HG02588 (cell line): ENCODE data around the gene RASGEF1C.
A peak's percentile ranks its signal among the peaks of the same experiment; 100 is the strongest.

Experiments used
- ATAC-seq: cut with Tn5 transposase; IDR thresholded peaks from one replicate; pipeline ENCODE4 v1.9.1; 2021; ENCODE audit warnings: mild to moderate bottlenecking, moderate library complexity; ENCODE audit not compliant: unreplicated experiment

Gene RASGEF1C

GRCh38 chr5:180086816-180087399 lies 122.1 kb downstream of the RASGEF1C start:
- no peak for ATAC-seq

DNA sequence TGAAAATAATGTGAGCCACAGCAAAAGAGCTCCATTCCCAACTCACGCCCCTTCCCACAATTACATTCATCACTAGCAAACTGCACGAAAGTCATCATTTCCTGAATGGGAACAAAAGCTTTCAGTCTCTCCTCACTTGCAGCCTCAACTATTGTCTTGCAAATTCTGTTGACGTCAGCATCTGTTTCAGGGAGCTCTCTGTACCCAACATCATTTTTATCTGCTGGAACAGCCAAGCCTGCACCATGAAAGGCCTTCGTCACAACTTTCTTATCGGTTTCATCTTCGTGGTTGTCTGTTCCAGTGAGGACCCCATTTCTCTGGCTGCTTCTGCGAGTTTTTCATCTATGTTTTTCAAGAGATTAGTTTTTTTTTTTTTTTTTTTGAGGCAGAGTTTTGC lies 123.2 kb downstream of the RASGEF1C start:
- no peak for ATAC-seq

DNA sequence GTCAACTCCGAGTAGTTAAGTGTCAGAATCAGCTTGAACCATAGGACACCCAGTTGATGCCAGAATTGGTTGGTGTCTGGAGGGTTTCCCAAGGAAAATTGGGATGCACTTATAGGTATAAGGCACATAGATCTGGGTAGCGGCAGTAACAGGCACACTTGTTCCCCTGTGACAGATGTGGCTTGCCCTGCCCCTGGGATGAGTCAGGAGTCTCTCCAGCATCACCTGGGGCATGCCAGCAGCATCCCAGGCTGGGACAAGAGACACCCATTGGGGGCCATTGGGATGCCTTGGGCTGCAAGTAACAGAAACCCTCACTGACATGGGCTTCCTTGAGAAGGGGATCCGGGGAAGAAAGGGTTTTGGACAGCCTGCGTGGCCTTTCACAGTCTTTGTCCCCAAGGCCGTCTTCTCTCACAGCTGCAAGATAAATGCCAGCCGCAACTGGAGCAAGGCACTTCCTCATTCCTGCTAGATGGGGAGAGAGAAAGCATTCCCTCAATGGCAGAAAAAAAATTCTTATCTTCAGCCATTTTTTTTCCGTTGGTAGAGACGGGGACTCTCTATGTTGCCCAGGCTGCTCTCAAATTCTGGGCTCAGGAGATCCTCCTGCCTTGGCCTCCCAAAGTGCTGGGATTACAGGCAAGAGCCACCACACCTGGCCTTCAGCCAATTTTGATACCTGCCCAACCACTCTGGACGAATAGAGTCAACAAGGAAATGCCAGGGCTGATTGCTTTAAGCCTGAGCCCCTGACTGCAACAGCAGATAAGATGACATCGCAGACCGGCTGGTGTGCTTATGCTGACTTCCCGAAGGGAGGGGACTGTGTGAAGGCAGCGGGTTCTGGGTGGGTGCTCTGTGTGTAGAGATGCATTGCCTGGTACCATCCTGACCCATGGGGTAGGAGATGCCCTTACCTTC lies 124.1 kb downstream of the RASGEF1C start:
- ATAC-seq: no peak

DNA sequence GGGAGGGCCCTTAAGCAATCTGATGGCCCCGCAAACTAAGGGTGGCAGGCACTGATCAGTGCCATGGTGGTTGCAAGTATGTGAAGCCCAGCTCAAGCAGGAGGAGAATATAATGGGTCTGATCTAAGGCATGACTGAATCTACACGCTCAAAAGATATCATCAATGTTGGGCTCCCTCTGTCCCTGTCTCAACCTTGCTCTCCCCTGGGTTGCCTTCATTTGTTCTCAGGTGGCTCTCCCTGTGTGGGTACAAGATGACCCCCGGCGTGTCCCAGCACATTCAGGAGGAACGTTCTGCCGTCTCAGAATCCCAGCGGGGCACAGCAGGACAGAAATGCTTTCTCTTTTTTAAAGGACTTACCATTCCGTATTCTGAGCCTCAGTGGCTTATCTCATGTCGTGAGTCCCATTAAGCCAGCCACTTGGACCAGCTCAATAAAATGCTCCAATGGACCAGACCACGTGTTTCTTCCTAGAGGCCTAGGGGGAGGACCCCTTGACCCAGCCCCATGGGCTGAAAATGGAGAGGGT lies 125.4 kb downstream of the RASGEF1C start:
- no peak for ATAC-seq

GRCh38 chr5:180082633-180083420 lies 126.2 kb downstream of the RASGEF1C start:
- no peak for ATAC-seq

- ATAC-seq: no peak
These were observed 127.5 kb downstream of the RASGEF1C start for GRCh38 chr5:180081481-180081880.

- no peak for ATAC-seq
These were observed 128.3 kb downstream of the RASGEF1C start for GRCh38 chr5:180080486-180081280.

DNA sequence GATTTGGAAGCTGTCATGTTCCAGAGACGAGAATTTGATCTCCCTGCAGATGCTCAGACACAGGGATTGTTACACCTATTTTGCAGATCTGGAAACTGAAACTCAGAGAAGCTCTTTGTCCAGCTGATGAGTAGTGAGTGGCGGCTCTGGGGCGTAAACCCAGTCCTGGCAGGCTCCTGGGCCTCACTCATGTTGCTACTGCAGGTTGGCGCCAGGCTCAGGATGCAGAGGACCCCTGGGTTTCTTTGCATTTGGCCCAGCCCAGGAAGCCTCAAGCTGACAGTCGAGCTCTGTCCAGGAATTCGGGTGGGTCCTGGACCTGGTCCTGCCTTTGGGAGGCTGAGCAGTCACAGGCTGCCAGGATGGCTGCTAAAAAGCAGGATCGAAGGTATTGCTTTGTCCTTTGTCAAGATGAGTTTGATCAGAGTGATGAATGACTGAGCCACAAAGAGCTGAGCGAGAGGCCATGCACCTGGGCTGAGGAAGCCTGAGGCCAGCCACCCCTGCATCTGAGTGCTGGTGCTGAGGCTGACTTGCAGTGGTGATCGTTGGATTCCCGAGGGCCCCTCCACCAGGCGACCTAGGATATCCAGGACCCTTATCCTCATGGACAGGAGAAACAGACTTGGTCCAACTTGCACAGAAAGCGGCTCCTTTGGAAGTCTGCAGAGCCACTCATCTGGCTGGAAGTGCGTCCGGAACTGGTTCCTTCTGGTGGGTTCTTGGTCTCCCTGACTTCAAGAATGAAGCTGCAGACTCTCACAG lies 129.1 kb downstream of the RASGEF1C start:
- ATAC-seq: no peak

DNA sequence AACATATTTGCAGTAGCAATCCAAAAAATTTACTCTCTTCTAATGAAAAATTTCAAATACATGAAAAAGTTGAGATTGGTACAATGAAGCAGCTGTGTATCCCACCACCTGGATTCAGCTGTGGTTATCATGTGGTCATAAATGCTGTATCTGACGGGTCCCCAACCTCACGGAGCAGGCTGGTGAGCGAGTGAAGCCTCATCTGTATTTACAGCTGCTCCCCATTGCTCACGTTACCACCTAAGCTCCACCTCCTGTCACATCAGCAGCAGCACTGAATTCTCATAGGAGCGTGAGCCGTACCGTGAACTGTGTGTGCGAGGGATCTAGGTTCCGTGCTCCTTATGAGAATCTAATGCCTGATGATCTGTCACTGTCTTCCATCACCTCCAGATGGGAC lies 130.7 kb downstream of the RASGEF1C start:
- ATAC-seq: no peak

GRCh38 chr5:180077594-180078284 lies 131.3 kb downstream of the RASGEF1C start:
- no peak for ATAC-seq

DNA sequence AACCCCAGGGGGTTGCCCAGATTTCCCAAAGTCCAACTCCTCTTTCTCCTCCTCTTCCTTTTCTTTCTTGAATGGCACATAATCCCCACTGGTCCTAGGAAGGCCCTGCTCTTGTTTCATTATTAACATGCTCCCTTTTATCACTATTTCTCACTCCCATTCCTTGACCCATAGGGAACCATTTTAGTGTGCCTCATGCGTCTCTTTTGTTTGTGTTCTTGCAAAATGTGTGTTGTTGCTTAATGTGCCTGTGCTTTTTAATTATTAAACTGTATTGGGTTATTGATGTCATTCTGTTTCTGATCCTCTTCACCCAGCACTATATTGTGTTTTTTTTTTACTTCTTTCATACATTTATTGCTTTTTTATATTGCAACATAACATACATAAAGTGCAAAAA lies 133.3 kb downstream of the RASGEF1C start:
- no peak for ATAC-seq

- no peak for ATAC-seq
These were observed 134.5 kb downstream of the RASGEF1C start for GRCh38 chr5:180074462-180074861.

DNA sequence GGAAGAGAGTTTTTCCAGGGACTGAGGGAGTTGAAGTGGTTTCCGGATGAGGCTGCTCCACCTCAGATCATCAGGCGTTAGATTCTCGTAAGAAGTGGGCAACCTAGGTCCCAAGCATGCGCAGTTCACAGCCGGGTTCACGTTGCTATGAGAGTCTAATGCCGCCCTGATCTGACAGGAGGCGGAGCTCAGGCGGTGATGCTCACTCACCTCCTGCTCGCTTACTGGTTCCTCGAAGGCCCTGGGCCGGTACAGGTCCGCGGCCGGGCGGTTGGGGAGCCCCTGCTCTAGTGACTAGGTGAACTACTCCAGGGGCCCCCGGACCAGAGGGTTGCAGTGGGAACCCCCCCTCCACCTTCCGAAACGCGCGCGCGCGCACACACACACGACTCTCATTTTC lies 136.5 kb downstream of the RASGEF1C start:
- no peak for ATAC-seq

GRCh38 chr5:180072256-180072548 lies 136.8 kb downstream of the RASGEF1C start:
- no peak for ATAC-seq

DNA sequence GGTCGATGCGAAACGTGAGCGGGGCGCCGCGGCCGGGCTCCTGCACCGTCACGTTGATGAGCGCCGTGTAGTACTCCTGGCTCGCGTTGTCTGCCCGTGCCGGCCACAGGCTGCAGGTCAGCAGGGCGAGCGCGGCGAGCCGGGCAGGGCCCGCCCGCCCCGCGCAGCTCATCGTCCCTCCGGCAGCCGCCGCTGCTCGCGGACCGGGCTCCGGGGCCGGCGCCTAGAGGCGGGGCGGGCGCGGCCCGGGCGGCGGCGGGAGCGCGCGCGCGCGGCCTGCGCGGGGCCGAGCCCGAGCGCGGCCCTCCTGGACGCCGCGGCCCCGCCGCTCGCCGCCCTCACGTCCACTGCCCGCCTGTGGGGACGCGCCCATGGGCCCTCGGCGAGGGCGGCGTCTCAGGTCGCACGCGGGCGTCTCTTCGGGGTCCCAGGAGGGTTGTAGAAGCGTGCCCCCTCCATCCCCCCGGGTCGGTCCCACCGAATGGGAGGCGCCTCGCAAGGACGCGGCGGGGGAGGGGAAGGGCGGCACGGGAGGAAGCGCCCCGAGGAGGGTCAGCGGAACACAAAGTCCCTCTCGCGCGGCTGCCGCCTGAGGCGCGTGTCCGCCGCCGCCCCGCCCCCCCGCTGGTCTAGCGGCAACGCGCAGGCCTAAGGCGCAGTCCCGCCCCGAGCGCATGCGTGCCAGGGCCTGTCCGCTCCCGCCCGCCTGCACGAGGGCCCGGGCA lies 137.3 kb downstream of the RASGEF1C start, which contains the start of gene RNF130:
Gene RNF130, minus strand, starts transcription at position 229 of the 725 bp plus-strand sequence. Its CDS starts 57 bp downstream, at position 172.
- ATAC-seq: peak; percentile 54

- ATAC-seq: no peak
These were observed 138.1 kb downstream of the RASGEF1C start for GRCh38 chr5:180070756-180071530.

DNA sequence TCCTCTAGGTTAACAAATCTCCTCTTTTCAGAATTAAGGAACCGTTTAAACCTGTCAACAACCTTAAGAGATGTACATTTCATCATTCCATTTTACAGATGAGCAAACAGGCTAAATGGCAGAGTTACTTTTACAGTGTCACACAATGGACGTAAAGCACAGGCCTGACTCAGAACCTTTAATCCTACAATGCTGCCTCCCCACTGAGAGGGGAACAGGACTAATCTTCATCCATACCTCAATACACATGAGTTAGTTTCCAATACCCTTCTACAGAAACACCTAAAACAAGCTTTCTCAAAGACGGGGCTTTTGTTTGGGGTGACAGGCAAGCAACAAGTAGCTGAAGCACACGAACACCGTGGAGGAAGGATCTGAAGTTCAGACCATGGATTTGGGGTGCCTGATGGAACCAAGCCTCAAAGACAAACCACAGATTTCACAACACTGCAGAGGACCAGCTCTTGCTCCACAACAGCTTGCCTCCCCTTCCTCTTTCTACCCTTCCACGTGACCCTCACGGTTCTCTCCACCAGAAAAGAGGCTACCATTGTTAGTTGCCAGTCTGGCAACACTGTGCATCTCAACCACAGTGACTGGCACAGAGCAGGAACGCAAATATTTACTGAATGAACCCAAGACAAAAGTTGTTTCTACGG lies 139.3 kb downstream of the RASGEF1C start:
- ATAC-seq: no peak
